HT-29 (cell line): ENCODE measurements around the gene NAA15. TPM values are rescaled to one million over a fixed set of nuclear protein-coding genes. Genes with fewer than 3 reads are reported as not detected.
"Not testable (repeated sequence)": the region's sequence is repeated elsewhere in the genome, so short reads cannot be mapped to it uniquely, and the experiment has no call there.

Source experiments
- DNase-seq: peaks from one replicate; pipeline ENCODE4 v3.0.0-alpha.2; 2015; ENCODE audit warnings: low spot score
- total RNA-seq: library from RNA; depleted of rRNA; stranded (reverse); fragments of >200 nt; shearing (Covaris generic); gene quantifications from 2 replicates; pipeline ENCODE4 v1.2.3, GENCODE V29; 2014

The NAA15 gene
- total RNA-seq, 1 experiment from 2014 or later, result 18.2 TPM

- DNase-seq, result no peak
Measured at GRCh38 chr4:139361301-139361700, 60.0 kb downstream of the NAA15 start.

DNA sequence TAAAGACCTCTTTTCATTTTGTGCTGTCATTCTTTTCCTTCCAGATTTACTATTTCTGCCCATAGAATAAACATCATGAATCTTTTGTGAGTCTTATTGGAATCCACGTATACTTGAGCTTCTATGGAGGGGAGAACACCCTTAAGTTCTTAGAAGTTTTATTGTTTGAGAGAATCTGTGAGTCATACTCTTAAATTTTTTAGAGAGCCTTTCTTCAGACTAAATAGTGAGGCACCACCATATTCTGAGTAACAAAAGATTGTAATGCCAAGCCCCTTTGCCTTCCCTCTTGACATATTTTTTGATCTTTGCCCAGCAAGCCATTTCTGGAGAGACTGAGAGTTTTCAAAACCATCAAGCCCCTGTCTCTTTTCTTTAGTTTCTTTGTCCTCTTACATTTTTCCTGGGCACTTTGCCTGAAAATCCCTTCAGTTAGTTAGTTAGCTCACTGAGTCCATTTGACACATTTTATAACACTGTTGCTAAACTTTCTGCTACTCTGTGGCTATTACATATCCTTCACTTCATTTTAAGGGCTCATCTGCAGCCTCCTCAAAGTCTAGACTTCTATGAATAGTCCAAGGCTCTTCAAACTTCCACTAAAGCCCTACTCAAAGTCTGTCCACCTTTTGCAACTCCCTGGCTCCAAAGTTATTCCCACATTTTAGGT lies 66.3 kb downstream of the NAA15 start:
- DNase-seq, result no peak

DNA sequence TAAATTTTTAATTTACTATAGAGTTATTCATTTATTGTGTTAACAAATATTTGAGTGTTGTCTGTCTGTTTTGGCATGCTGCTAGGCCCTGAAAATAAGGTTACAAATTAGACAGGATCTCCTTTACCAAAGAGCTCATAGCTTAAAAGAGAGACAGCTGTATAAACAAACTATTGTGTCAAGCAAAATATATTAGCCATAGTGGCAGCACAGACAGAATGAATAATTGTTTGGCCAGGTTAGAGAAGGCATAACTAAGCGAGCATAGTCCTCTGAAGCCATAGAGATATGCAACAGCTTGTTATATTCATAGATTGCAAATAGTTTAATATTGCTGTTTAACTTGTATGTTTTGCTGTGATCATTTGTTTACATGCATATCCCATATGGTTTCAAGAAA lies 67.7 kb downstream of the NAA15 start:
- no peak for DNase-seq

DNA sequence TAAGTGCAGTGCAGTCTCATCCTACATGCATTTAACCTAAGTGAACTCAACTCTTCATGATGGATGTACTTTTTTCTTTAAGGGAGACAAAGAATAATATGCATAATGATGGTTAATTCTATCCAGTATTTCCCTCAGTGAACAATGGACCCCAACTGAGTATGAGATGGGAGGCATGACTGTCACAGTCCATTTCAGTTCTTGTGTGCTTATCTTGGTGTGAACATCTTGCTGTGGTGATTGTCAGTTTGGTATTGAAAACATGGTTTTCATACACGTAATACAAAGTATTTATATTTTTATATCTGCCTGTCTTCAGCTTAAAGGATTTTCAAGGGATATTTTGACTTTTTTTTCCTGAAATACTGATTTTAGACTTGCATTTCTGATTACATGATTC lies 72.9 kb downstream of the NAA15 start:
- no peak for DNase-seq

DNA sequence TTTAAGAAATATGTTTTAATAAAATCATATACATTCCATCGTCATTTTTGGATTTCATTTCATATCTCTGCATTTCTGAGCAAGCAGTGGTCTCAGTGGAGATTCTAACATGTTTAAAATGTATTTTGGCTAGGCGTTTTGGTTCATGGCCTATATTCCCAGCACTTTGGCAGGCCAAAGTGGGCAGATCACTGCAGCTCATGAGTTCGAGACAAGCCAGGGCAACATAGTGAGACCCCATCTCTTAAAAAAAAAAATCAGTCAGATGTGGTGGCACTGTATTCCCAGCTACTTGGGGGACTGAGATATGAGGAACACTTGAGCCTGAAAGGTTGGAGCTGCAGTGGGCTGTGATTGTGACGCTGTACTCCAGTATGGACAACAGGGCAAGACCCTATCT lies 85.1 kb downstream of the NAA15 start:
- DNase-seq, result no peak

DNA sequence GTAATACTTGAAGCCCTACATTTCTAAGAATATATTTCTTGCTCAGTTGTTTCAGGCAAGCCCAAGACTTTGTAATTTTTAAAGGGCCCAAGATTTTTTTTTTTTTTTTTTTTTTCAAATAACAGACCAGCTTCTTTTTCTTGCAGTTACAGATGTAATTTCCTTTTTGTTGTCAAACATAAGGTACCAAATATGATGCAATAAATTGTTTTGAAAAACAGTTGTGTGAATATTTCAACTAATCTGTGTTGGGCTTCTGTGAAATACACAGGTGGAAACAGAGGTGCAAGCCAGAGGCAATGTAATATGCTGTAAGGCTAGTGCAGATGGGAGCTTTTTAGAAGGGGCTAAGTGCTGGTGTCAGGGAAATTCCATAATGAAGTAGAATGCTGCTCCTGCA lies 87.8 kb downstream of the NAA15 start:
- DNase-seq, result no peak

- DNase-seq, result no peak
Measured at GRCh38 chr4:139389991-139390390, 88.7 kb downstream of the NAA15 start.

DNA sequence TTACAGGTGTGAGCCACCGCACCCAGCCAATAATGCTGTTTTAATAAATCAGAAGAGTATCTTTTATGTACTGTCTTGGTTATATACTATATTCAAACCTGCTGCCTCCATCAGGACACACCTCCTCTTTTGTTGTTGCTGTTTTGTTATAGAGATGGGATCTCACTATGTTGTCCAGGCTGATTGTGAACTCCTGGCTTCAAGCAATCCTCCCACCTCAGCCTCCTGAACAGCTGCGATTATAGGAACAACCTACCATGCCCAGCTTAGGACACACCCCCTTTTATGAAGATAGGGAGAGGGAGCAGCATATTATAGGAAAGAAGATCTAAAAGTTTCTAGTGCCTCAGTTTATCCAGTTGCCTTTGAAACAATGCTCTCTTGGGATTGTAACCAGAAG lies 90.4 kb downstream of the NAA15 start:
- no peak for DNase-seq

- DNase-seq, result no peak
Measured at GRCh38 chr4:139392797-139393196, 91.5 kb downstream of the NAA15 start.

DNA sequence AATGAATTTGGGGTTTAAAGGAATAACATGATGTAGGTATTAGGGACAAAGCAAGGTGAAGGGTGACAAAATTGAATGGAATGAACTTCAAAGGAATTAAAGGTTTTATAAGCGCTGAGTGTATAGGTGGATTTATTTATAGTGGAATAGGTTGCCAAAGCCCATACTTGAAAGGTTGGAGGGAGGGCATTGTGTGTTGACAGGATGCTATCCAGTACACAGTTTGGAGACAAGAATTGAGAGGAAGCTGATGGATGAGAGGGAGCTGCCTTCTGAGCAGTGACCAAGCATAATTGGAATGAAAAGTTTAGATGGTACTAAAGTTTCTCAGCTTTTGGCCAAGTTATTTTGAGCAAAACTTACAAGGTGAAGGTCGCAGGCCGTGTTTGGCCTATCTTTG lies 100.1 kb downstream of the NAA15 start:
- DNase-seq, result no peak

DNA sequence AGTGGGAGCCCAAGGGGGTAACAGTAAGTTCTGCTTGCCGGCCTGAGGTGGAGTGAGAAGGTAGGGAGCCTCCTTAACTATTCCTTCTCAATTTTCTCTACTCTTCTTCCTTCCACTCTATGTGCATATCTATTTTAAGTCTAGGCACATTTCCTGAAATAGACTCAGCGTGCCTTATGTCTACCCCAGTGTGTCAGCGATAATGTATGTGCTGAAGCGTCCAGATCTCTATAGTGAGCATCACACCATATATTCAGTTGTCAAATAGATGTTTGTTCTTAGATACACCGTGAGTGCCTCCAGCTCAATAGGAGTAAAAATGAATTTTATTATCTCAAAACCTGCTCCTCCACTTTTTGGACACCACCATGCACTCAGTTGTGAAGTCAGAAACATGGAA lies 101.1 kb downstream of the NAA15 start:
- DNase-seq, result no peak

DNA sequence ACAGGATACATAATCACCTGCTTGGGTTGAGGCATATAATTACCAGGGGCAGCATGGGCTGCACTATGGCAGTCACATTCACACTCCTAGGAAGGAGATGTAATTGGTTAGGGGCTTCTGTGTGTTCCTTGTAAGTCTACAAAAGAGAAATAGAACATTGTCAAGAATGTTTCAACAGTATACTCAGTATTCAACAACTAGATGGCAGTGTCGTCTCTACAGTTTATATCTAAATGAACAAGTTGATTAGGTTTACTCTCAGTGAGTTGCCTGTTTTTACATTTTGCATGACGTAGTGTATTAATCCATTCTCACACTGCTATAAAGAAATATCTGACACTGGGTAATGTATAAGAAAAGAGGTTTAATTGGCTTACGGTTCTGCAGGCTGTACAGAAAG lies 102.2 kb downstream of the NAA15 start:
- DNase-seq, result no peak

GRCh38 chr4:139410312-139410711 lies 109.0 kb downstream of the NAA15 start:
- DNase-seq, result no peak

- DNase-seq, result not testable (repeated sequence)
Measured at GRCh38 chr4:139414671-139415210, 113.4 kb downstream of the NAA15 start.

DNA sequence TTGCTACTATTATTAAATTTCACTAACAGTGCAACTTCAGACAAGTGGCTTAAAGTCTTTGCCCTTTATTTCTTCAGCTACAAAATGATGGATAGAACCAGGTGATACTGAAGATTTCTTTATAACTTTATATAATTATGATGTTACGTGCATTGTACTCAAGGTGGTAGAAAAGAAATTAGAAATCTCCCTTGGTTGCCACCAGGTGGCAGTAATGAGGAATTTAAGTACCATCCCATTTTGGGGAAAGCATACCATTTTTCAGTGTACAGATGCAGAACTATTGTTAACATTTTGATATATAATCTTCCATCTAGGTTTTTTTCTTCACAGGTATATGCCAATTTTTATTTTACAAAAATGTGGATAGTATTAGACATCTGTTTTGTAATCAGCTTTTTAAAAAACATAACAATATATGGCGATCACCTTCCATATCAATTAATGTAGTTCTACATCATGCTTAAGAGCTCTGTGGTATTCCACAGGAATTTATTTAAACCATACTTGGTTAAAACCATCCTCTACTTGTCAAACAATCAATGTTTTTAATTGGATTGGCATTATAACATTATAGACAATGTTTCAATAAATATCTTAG lies 114.9 kb downstream of the NAA15 start:
- DNase-seq, result peak; percentile 43

DNA sequence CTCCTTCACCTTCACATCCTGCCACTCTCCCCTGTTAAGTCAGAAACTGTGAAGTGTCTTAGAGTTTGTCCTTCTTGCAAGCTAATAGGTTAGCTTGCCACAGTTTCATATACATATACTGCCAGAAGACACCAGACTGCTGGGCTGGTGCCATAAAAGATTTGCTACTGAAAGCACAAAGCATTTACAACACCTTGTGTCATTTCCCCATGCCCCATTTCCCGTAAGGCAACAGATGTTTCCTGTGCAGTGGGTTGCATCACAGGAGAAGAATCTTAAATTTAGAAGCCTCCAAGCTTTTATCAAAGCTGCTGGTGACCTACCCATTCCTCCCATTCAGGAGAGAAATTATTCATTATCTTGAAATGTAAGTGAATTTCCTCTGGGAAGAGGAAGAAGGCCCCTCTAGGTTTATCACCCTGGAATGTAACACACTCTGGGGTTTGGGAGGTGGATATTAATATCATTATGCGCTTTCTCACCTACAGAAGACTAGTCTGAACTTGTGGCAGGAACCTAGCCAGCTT lies 118.1 kb downstream of the NAA15 start:
- no peak for DNase-seq

DNA sequence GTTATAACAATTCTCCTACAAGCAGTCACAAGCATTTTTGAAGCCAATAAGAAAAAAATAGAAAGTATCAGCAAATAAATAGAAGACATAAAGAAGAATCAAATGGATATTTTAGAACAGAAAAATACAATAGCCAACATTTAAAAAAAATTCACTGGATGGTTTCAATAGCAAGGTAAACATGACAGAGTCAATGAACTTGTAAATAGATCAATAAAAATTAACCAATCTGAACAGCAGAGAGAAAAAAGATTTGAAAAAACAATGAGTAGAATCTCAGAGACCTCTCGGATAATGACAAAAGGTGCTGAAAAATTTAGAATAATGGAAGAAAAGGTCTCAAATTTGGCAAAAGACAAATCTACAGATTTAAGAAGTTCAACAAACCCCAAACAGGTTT lies 119.3 kb downstream of the NAA15 start:
- no peak for DNase-seq

GRCh38 chr4:139436122-139436521 lies 134.8 kb downstream of the NAA15 start:
- no peak for DNase-seq

- DNase-seq, result no peak
Measured at GRCh38 chr4:139438141-139438540, 136.8 kb downstream of the NAA15 start.

GRCh38 chr4:139441029-139441428 lies 139.7 kb downstream of the NAA15 start:
- no peak for DNase-seq

DNA sequence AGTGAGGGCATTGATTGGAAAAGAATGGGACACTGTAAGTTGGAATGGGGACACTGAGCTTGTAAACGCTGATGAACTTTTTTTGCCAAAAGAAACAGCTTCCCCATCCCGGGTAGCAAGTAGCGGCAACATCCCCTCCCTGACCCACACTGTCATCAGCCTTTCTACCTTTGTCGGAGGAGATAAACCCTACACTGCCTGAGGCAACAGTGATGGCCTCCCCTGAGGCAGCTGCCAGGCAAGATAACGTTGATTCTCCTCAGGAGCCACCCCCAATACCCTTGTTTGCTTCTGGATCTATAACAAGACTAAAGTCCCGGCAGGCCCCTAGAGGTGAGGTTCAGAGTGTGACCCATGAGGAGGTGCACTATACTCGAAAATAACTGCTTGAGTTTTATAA lies 142.4 kb downstream of the NAA15 start:
- DNase-seq, result no peak

DNA sequence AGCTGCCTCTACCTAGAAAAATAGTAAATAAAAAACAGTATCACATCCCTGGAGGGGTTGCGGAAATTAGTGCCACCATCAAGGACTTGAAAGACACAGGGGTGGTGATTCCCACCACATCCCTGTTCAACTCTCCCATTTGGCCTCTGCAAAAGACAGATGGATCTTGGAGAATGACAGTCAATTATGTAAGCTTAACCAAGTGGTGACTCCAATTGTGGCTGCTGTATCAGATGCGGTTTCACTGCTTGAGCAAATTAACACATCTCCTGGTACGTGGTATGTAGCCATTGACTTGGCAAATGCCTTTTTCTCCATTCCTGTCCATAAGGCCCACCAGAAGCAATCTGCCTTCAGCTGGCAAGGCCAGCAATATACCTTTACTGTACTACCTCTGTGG lies 143.6 kb downstream of the NAA15 start:
- DNase-seq, result not testable (repeated sequence)

DNA sequence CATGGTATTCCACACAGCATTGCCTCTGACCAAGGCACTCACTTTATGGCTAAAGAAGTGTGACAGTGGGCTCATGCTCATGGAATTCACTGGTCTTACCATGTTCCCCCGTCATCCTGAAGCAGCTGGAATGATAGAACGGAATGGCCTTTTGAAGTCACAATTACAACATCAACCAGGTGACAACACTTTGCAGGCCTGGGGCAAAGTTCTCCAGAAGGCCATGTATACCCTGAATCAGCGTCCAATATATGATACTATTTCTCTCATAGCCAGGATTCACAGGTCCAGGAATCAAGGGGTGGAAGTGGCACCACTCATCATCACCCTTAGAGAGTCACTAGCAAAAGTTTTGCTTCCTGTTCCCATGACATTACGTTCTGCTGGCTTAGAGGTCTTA lies 145.8 kb downstream of the NAA15 start:
- DNase-seq, result not testable (repeated sequence)
